ENCODE results near the gene ZNF668. TPM values are rescaled to one million over a fixed set of nuclear protein-coding genes. Genes with fewer than 3 reads are reported as not detected.

Gene ZNF668
- total and polyA plus RNA-seq, 2 of the 13 experiments (the other 11 are each of a cell fraction or from before 2014, with no cell fraction given), result 3.8 to 9.8 TPM

GRCh38 chr16:31043352-31043751 lies 30.7 kb downstream of the ZNF668 start (continued):
- TF ChIP-seq ARID5B (CRISPR knock-in tag; IDR thresholded peaks at IDR 0.05), result peak; percentile 59; the same call in 1 of the 2 replicates
- no peak for TF ChIP-seq AHR (CRISPR knock-in tag; IDR thresholded peaks at IDR 0.05)
- TF ChIP-seq USF2 (IDR thresholded peaks at IDR 0.05; ENCODE audit: low read depth, low read length), result no peak
- TF ChIP-seq USF2 (CRISPR knock-in tag; IDR thresholded peaks at IDR 0.05; ENCODE audit: borderline replicate concordance), result no peak
- peak; percentile 95 for TF ChIP-seq SIX4 (CRISPR knock-in tag; IDR thresholded peaks at IDR 0.05)
- no peak for TF ChIP-seq SOX13 (IDR thresholded peaks at IDR 0.05)
- TF ChIP-seq SOX13 (CRISPR knock-in tag; conservative IDR thresholded peaks at IDR 0.05 in 1 of 2, IDR thresholded peaks at IDR 0.05 in 1 of 2), result peak in 1 of 2 experiments; percentile 57; a peak in 1 of 4 replicates
- no peak for TF ChIP-seq SOX6 (IDR thresholded peaks at IDR 0.05)
- 0 out of 2 replicates have a peak, but pooled peaks have one; percentile 57 for TF ChIP-seq SOX6 (CRISPR knock-in tag; IDR thresholded peaks at IDR 0.05)
- TF ChIP-seq NCOR1 (IDR thresholded peaks at IDR 0.05; ENCODE audit: borderline replicate concordance, low read length), result 0 out of 2 replicates have a peak, but pooled peaks have one; percentile 36
- peak; percentile 86 for TF ChIP-seq ZNF3 (CRISPR knock-in tag; IDR thresholded peaks at IDR 0.05)
- no peak for TF ChIP-seq FOXK2 (IDR thresholded peaks at IDR 0.05)
- TF ChIP-seq HNF4A (CRISPR knock-in tag; IDR thresholded peaks at IDR 0.05), result peak; percentile 80
- no peak for TF ChIP-seq ZC3H4 (CRISPR knock-in tag; IDR thresholded peaks at IDR 0.05; ENCODE audit: borderline replicate concordance)
- no peak for TF ChIP-seq FOXP1 (IDR thresholded peaks at IDR 0.05)
- 0 out of 2 replicates have a peak, but pooled peaks have one; percentile 35 for TF ChIP-seq FOXP1 (CRISPR knock-in tag; IDR thresholded peaks at IDR 0.05)
- no peak for TF ChIP-seq MED1 (CRISPR knock-in tag; IDR thresholded peaks at IDR 0.05)
- 0 out of 2 replicates have a peak, but pooled peaks have one; percentile 25 for TF ChIP-seq ZNF761 (CRISPR knock-in tag; conservative IDR thresholded peaks at IDR 0.05)
- TF ChIP-seq HNF4G (IDR thresholded peaks at IDR 0.05; ENCODE audit: borderline replicate concordance, low read depth, low read length), result peak; percentile 47
- TF ChIP-seq HNF4G (CRISPR knock-in tag; IDR thresholded peaks at IDR 0.05; ENCODE audit: borderline replicate concordance, low read depth), result no peak
- TF ChIP-seq THAP11 (CRISPR knock-in tag; IDR thresholded peaks at IDR 0.05), result peak; percentile 24; the same call in 1 of the 2 replicates
- TF ChIP-seq HOXA7 (CRISPR knock-in tag; IDR thresholded peaks at IDR 0.05), result no peak
- peak; percentile 45; the same call in 1 of the 2 replicates for TF ChIP-seq HNF1B (CRISPR knock-in tag; IDR thresholded peaks at IDR 0.05)
- TF ChIP-seq SALL2 (CRISPR knock-in tag; IDR thresholded peaks at IDR 0.05), result no peak
- peak; percentile 44; the same call in 1 of the 2 replicates for TF ChIP-seq SAP130 (CRISPR knock-in tag; IDR thresholded peaks at IDR 0.05; ENCODE audit: low read depth)
- 0 out of 2 replicates have a peak, but pooled peaks have one; percentile 13 for TF ChIP-seq DPF2 (CRISPR knock-in tag; IDR thresholded peaks at IDR 0.05; ENCODE audit: borderline replicate concordance, low read depth)
- peak; percentile 51; the same call in 1 of the 2 replicates for TF ChIP-seq BCL6 (CRISPR knock-in tag; IDR thresholded peaks at IDR 0.05)

All from HepG2 (cell line).